ENCODE data around the gene POLD3.

Gene POLD3

GRCh38 chr11:74559110-74559933, 33.1 kb upstream of the POLD3 start:
- DNase-seq (no peak), ATAC-seq (ENCODE audit: insufficient read depth, low read depth) (no peak)
- Histone ChIP-seq H3K9ac (ENCODE audit: low read depth, low read length) (no peak overlapping the region), H2AFZ (ENCODE audit: low read depth, low read length) (no peak overlapping the region), H3K27me3 (ENCODE audit: insufficient read depth, low read length, poor library complexity) (no peaks in the 10 kb centered on the region), H3K9me3 (ENCODE audit: insufficient read depth, low read length, severe bottlenecking) (no peaks in the 10 kb centered on the region), H4K20me1 (ENCODE audit: insufficient read depth, low read length) (no peaks in the 10 kb centered on the region), H3K4me3 (ENCODE audit: low read depth in 1 of 2, low read length in 2 of 2) (no peak overlapping the region), H3K4me2 (ENCODE audit: insufficient read depth, low read length) (no peak overlapping the region), H3K36me3 (ENCODE audit: insufficient read depth, low read length) (no peaks in the 10 kb centered on the region), H3K27ac (ENCODE audit: low read length) (no peak overlapping the region), H3K79me2 (ENCODE audit: insufficient read depth, low read length) (no peaks in the 10 kb centered on the region), H3K4me1 (ENCODE audit: insufficient read depth, low read length) (no peaks in the 10 kb centered on the region)
- TF ChIP-seq CTCF (IDR thresholded peaks at IDR 0.05; ENCODE audit: borderline replicate concordance, extremely low read depth, low read length, poor library complexity, severe bottlenecking), result no peak
- TF ChIP-seq EZH2 (IDR thresholded peaks at IDR 0.05; ENCODE audit: borderline replicate concordance, low read depth, low read length, severe bottlenecking), result no peak

- Histone ChIP-seq H4K20me1 (ENCODE audit: insufficient read depth, low read length) (no peaks in the 10 kb centered on the region), H3K9ac (ENCODE audit: low read depth, low read length) (no peak overlapping the region), H3K4me3 (ENCODE audit: low read depth in 1 of 2, low read length in 2 of 2) (no peak overlapping the region), H3K9me3 (ENCODE audit: insufficient read depth, low read length, severe bottlenecking) (no peaks in the 10 kb centered on the region), H3K27me3 (ENCODE audit: insufficient read depth, low read length, poor library complexity) (no peaks in the 10 kb centered on the region), H3K4me1 (ENCODE audit: insufficient read depth, low read length) (no peaks in the 10 kb centered on the region), H2AFZ (ENCODE audit: low read depth, low read length) (no peak overlapping the region), H3K4me2 (ENCODE audit: insufficient read depth, low read length) (no peak overlapping the region), H3K79me2 (ENCODE audit: insufficient read depth, low read length) (no peaks in the 10 kb centered on the region), H3K27ac (ENCODE audit: low read length) (no peak overlapping the region), H3K36me3 (ENCODE audit: insufficient read depth, low read length) (no peaks in the 10 kb centered on the region)
- TF ChIP-seq CTCF (IDR thresholded peaks at IDR 0.05; ENCODE audit: borderline replicate concordance, extremely low read depth, low read length, poor library complexity, severe bottlenecking) (no peak), EZH2 (IDR thresholded peaks at IDR 0.05; ENCODE audit: borderline replicate concordance, low read depth, low read length, severe bottlenecking) (no peak)
- DNase-seq, result no peak
- ATAC-seq (ENCODE audit: insufficient read depth, low read depth), result no peak
These were observed 32.5 kb upstream of the POLD3 start for GRCh38 chr11:74559934-74560309.

GRCh38 chr11:74566146-74566960, 26.0 kb upstream of the POLD3 start:
- no peaks in the 10 kb centered on the region for H3K79me2 ChIP-seq (ENCODE audit: insufficient read depth, low read length)
- H3K27ac ChIP-seq (ENCODE audit: low read length), result no peak overlapping the region
- no peak overlapping the region for H3K4me2 ChIP-seq (ENCODE audit: insufficient read depth, low read length)
- no peaks in the 10 kb centered on the region for H3K27me3 ChIP-seq (ENCODE audit: insufficient read depth, low read length, poor library complexity)
- no peak for TF ChIP-seq EZH2 (IDR thresholded peaks at IDR 0.05; ENCODE audit: borderline replicate concordance, low read depth, low read length, severe bottlenecking)
- DNase-seq, result no peak
- H3K4me3 ChIP-seq (ENCODE audit: low read depth in 1 of 2, low read length in 2 of 2), result no peak overlapping the region
- no peaks in the 10 kb centered on the region for H3K4me1 ChIP-seq (ENCODE audit: insufficient read depth, low read length)
- H3K9me3 ChIP-seq (ENCODE audit: insufficient read depth, low read length, severe bottlenecking), result no peaks in the 10 kb centered on the region
- H4K20me1 ChIP-seq (ENCODE audit: insufficient read depth, low read length), result no peaks in the 10 kb centered on the region
- H3K36me3 ChIP-seq (ENCODE audit: insufficient read depth, low read length), result no peaks in the 10 kb centered on the region
- H2AFZ ChIP-seq (ENCODE audit: low read depth, low read length), result no peak overlapping the region
- no peak overlapping the region for H3K9ac ChIP-seq (ENCODE audit: low read depth, low read length)
- no peak for ATAC-seq (ENCODE audit: insufficient read depth, low read depth)

GRCh38 chr11:74568028-74568427, 24.4 kb upstream of the POLD3 start:
- no peak overlapping the region for H2AFZ ChIP-seq (ENCODE audit: low read depth, low read length)
- DNase-seq (no peak), ATAC-seq (ENCODE audit: insufficient read depth, low read depth) (no peak)
- no peaks in the 10 kb centered on the region for H3K79me2 ChIP-seq (ENCODE audit: insufficient read depth, low read length)
- TF ChIP-seq CTCF (IDR thresholded peaks at IDR 0.05; ENCODE audit: borderline replicate concordance, extremely low read depth, low read length, poor library complexity, severe bottlenecking) (no peak), EZH2 (IDR thresholded peaks at IDR 0.05; ENCODE audit: borderline replicate concordance, low read depth, low read length, severe bottlenecking) (no peak)
- no peaks in the 10 kb centered on the region for H3K4me1 ChIP-seq (ENCODE audit: insufficient read depth, low read length)
- no peak overlapping the region for H3K4me2 ChIP-seq (ENCODE audit: insufficient read depth, low read length)
- no peak overlapping the region for H3K9ac ChIP-seq (ENCODE audit: low read depth, low read length)
- H3K9me3 ChIP-seq (ENCODE audit: insufficient read depth, low read length, severe bottlenecking), result no peaks in the 10 kb centered on the region
- H3K27me3 ChIP-seq (ENCODE audit: insufficient read depth, low read length, poor library complexity), result no peaks in the 10 kb centered on the region
- no peaks in the 10 kb centered on the region for H3K36me3 ChIP-seq (ENCODE audit: insufficient read depth, low read length)
- no peak overlapping the region for H3K4me3 ChIP-seq (ENCODE audit: low read depth in 1 of 2, low read length in 2 of 2)
- H4K20me1 ChIP-seq (ENCODE audit: insufficient read depth, low read length), result no peaks in the 10 kb centered on the region
- no peak overlapping the region for H3K27ac ChIP-seq (ENCODE audit: low read length)

Data from DND-41 (cell line).